ENCODE data around the gene TP53I11.

TP53I11 gene

GRCh38 chr11:44893846-44894617 is 56.7 kb downstream of the TP53I11 start:
- TF ChIP-seq CTCF (IDR thresholded peaks at IDR 0.05; ENCODE audit: low read depth, low read length, missing control alignments), result peak; percentile 91
- no peak for DNase-seq (ENCODE audit: extremely low read depth, low read depth)
- H3K4me3 ChIP-seq (replicated peaks; ENCODE audit: low read depth, low read length), result no peak overlapping the region

DNA sequence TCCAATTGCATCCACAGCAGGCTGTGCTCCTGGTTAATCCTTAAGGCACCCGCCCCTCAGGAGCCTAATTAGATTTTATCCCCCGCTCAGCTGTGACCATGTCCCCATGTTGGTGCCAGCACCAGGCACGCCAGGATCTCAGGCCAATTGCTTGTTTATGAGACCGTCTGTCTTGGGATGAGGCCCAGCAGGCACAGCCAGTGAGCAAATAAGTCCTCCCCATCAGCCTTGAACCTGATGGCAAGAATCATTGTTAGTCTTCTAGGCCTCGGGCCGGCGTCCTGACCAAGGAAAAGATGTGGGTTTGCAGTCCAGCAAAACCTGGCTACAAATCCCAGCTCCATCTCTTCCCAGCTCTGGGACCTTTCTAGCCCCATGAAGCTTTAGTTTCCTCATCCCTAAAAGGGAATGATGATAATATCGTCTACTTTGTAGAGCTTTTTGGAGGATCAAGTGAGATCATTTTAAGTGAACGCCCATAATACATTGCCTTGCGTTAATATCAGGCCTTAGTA is 57.3 kb downstream of the TP53I11 start:
- no peak for TF ChIP-seq CTCF (IDR thresholded peaks at IDR 0.05; ENCODE audit: low read depth, low read length, missing control alignments)
- DNase-seq (ENCODE audit: extremely low read depth, low read depth), result no peak
- H3K4me3 ChIP-seq (replicated peaks; ENCODE audit: low read depth, low read length), result no peak overlapping the region

GRCh38 chr11:44892843-44893242 is 57.8 kb downstream of the TP53I11 start:
- no peak overlapping the region for H3K4me3 ChIP-seq (replicated peaks; ENCODE audit: low read depth, low read length)
- TF ChIP-seq CTCF (IDR thresholded peaks at IDR 0.05; ENCODE audit: low read depth, low read length, missing control alignments), result no peak
- no peak for DNase-seq (ENCODE audit: extremely low read depth, low read depth)

DNA sequence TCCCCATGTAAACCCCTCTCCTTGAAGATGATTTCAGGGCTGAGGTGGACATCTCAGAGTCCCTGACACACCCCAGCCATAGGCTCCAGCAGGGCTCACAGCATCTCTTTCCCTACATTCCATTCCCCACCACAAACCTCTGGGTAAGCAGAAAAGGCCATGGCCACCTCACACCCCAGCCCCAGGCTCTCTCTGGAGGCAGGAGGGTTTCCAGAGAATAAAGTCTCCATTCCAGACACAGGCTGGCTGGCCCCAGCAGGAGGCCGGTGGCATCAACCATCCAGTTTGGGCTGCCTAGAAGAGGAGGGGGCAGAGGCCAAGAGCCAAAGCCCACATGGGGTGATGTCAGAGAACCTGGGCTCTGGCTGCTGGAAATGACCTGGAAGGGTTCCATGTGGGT is 61.4 kb downstream of the TP53I11 start:
- no peak for TF ChIP-seq CTCF (IDR thresholded peaks at IDR 0.05; ENCODE audit: low read depth, low read length, missing control alignments)
- H3K4me3 ChIP-seq (replicated peaks; ENCODE audit: low read depth, low read length), result no peak overlapping the region
- DNase-seq (ENCODE audit: extremely low read depth, low read depth), result no peak

GRCh38 chr11:44887636-44888035 is 63.0 kb downstream of the TP53I11 start:
- no peak for DNase-seq (ENCODE audit: extremely low read depth, low read depth)
- no peak for TF ChIP-seq CTCF (IDR thresholded peaks at IDR 0.05; ENCODE audit: low read depth, low read length, missing control alignments)

GRCh38 chr11:44886790-44887140 is 63.9 kb downstream of the TP53I11 start:
- H3K4me3 ChIP-seq (replicated peaks; ENCODE audit: low read depth, low read length), result no peak overlapping the region
- no peak for DNase-seq (ENCODE audit: extremely low read depth, low read depth)
- no peak for TF ChIP-seq CTCF (IDR thresholded peaks at IDR 0.05; ENCODE audit: low read depth, low read length, missing control alignments)

More at GRCh38 chr11:44887636-44888035, 63.0 kb downstream of the TP53I11 start:
- no peak overlapping the region for H3K4me3 ChIP-seq (replicated peaks; ENCODE audit: low read depth, low read length)
